Activated CD8-positive, alpha-beta memory T cell treated with anti-CD3 and anti-CD28 coated beads, Interleukin-2, amount 50 U/mL, for 24 hours (primary cell): ENCODE data around the gene ASAP2.
"Not testable (repeated sequence)": the region's sequence is repeated elsewhere in the genome, so short reads cannot be mapped to it uniquely, and the experiment has no call there.

Experiments used
- DNase-seq: peaks from one replicate; pipeline ENCODE4 v3.0.0-alpha.2; 2020; ENCODE audit errors: extremely low read depth

The ASAP2 gene

GRCh38 chr2:9212010-9212635 lies 5.5 kb downstream of the ASAP2 start:
- DNase-seq = no peak

- DNase-seq = no peak
These were observed 6.2 kb downstream of the ASAP2 start for GRCh38 chr2:9212661-9213411.

- no peak for DNase-seq
These were observed 7.0 kb downstream of the ASAP2 start for GRCh38 chr2:9213477-9214051.

- DNase-seq = no peak
These were observed 8.3 kb downstream of the ASAP2 start for GRCh38 chr2:9214873-9215272.

- DNase-seq = no peak
These were observed 9.1 kb downstream of the ASAP2 start for GRCh38 chr2:9215680-9216079.

- DNase-seq = not testable (repeated sequence)
These were observed 9.5 kb downstream of the ASAP2 start for GRCh38 chr2:9216143-9216542.

- DNase-seq = no peak
These were observed 11.5 kb downstream of the ASAP2 start for GRCh38 chr2:9217838-9218770.

- no peak for DNase-seq
These were observed 12.4 kb downstream of the ASAP2 start for GRCh38 chr2:9219027-9219445.

GRCh38 chr2:9220201-9220600 lies 13.6 kb downstream of the ASAP2 start:
- no peak for DNase-seq

GRCh38 chr2:9221223-9221622 lies 14.6 kb downstream of the ASAP2 start:
- no peak for DNase-seq

GRCh38 chr2:9222239-9222892 lies 15.8 kb downstream of the ASAP2 start:
- DNase-seq = no peak

GRCh38 chr2:9222893-9223287 lies 16.3 kb downstream of the ASAP2 start:
- DNase-seq = no peak

GRCh38 chr2:9225806-9226205 lies 19.2 kb downstream of the ASAP2 start:
- no peak for DNase-seq

- DNase-seq = no peak
These were observed 20.1 kb downstream of the ASAP2 start for GRCh38 chr2:9226458-9227380.

- DNase-seq = no peak
These were observed 21.6 kb downstream of the ASAP2 start for GRCh38 chr2:9228088-9228751.

- DNase-seq = no peak
These were observed 22.3 kb downstream of the ASAP2 start for GRCh38 chr2:9228781-9229469.

GRCh38 chr2:9229470-9229820 lies 22.8 kb downstream of the ASAP2 start:
- no peak for DNase-seq

GRCh38 chr2:9230051-9230802 lies 23.6 kb downstream of the ASAP2 start:
- no peak for DNase-seq

- no peak for DNase-seq
These were observed 24.3 kb downstream of the ASAP2 start for GRCh38 chr2:9230881-9231280.
